GM23248 (cell line): ENCODE data around the gene B4GALT5. TPM values are rescaled to one million over a fixed set of nuclear protein-coding genes. Genes with fewer than 3 reads are reported as not detected.
A peak's percentile ranks its signal among the peaks of the same experiment; 100 is the strongest.

Experiments used
- DNase-seq: peaks from one replicate; pipeline ENCODE4 v3.0.0-alpha.2; 2015
- H2AFZ ChIP-seq: fragments of 200-600 bp; sonication (generic); 2 replicates; pipeline ENCODE4 v1.6.1; 2016; ENCODE audit warnings: antibody characterized with exemption
- H3F3A ChIP-seq: fragments of 200-600 bp; sonication (generic); 2 replicates; pipeline ENCODE4 v1.6.1; 2016; ENCODE audit warnings: mild to moderate bottlenecking, antibody characterized with exemption, mixed run types; ENCODE audit not compliant: insufficient read depth
- H3K27ac ChIP-seq: fragments of 200-600 bp; sonication (generic); 2 replicates; pipeline ENCODE4 v1.5.1; 2016; ENCODE audit warnings: mild to moderate bottlenecking
- H3K27me3 ChIP-seq: fragments of 200-600 bp; sonication (generic); replicated peaks from 2 replicates; pipeline ENCODE4 v1.6.1; 2016; ENCODE audit warnings: mild to moderate bottlenecking; ENCODE audit not compliant: insufficient read depth
- H3K36me3 ChIP-seq: fragments of 200-600 bp; sonication (generic); 2 replicates; pipeline ENCODE4 v1.6.1; 2016; ENCODE audit warnings: low read depth, mild to moderate bottlenecking
- H3K4me1 ChIP-seq: fragments of 200-600 bp; sonication (generic); 2 replicates; pipeline ENCODE4 v1.6.1; 2016; ENCODE audit warnings: mild to moderate bottlenecking; ENCODE audit not compliant: insufficient read depth
- H3K4me2 ChIP-seq: fragments of 200-600 bp; sonication (generic); one replicate; pipeline ENCODE4 v1.6.1; 2016; ENCODE audit warnings: mild to moderate bottlenecking; ENCODE audit not compliant: unreplicated experiment
- H3K4me3 ChIP-seq: fragments of 200-600 bp; sonication (generic); 2 replicates; pipeline ENCODE4 v1.5.1; 2016; ENCODE audit warnings: mild to moderate bottlenecking
- H3K79me2 ChIP-seq: fragments of 200-600 bp; sonication (generic); 2 replicates; pipeline ENCODE4 v1.6.1; 2016; ENCODE audit warnings: mild to moderate bottlenecking; ENCODE audit not compliant: insufficient read depth
- H3K9ac ChIP-seq: fragments of 200-600 bp; sonication (generic); 2 replicates; pipeline ENCODE4 v1.6.1; 2016; ENCODE audit warnings: mild to moderate bottlenecking
- H3K9me2 ChIP-seq: fragments of 200-600 bp; sonication (generic); 2 replicates; pipeline ENCODE4 v1.6.1; 2016; ENCODE audit warnings: mixed run types, mild to moderate bottlenecking, moderate library complexity; ENCODE audit not compliant: insufficient read depth
- H3K9me3 ChIP-seq: fragments of 200-600 bp; sonication (generic); one replicate; pipeline ENCODE4 v1.6.1; 2017; ENCODE audit warnings: low read depth
- H4K20me1 ChIP-seq: fragments of 200-600 bp; sonication (generic); 2 replicates; pipeline ENCODE4 v1.6.0; 2016; ENCODE audit not compliant: insufficient read depth
- EZH2 ChIP-seq: fragments of 200-600 bp; sonication (generic); IDR thresholded peaks from 2 replicates; pipeline ENCODE4 v1.6.1; 2018; ENCODE audit warnings: antibody characterized with exemption, mild to moderate bottlenecking; ENCODE audit not compliant: insufficient read depth, poor library complexity, severe bottlenecking
- EZH2phosphoT487 ChIP-seq: fragments of 200-600 bp; sonication (generic); IDR thresholded peaks from 2 replicates; pipeline ENCODE4 v1.6.1; 2018; ENCODE audit warnings: antibody characterized with exemption, moderate library complexity, mild to moderate bottlenecking, low read depth; ENCODE audit not compliant: insufficient read depth
- WGBS, 2 experiments: methylation state at CpG; one replicate each; pipeline ENCODE4 v1.1.6; 2015 to 2017; ENCODE audit warnings: low lambda C conversion rate in 2 of 2, low coverage in 1 of 2; ENCODE audit errors: missing lambda C conversion rate in 2 of 2; 5-methylcytosine and 5-hydroxymethylcytosine counted together
- in situ Hi-C: fragments of 300-500 bp; cut with MboI; formaldehyde crosslinking; loops from 2 replicates; pipeline ENCODE4 v1.15.0; 2020
- polyA plus RNA-seq: library from polyadenylated mRNA; unstranded; fragments of >200 nt; fragmentation: Nextera tagmentation; extraction: Ambion mirVana; gene quantifications from 2 replicates; pipeline ENCODE4 v1.2.1, GENCODE V29; 2016
- small RNA-seq: library from RNA; depleted of rRNA; stranded (forward); fragments of <200 nt; gene quantifications from one replicate; pipeline ENCODE3, GENCODE V24; 2014; ENCODE audit warnings: low read depth, low replicate concordance
- total RNA-seq: library from RNA; depleted of rRNA; stranded (reverse); fragments of >200 nt; shearing (Covaris generic); gene quantifications from 2 replicates; pipeline ENCODE4 v1.2.3, GENCODE V29; 2014; rRNA removed

The B4GALT5 gene
- total and polyA plus RNA-seq, 2 experiments from 2014 or later = 4.2 to 16.9 TPM

DNA sequence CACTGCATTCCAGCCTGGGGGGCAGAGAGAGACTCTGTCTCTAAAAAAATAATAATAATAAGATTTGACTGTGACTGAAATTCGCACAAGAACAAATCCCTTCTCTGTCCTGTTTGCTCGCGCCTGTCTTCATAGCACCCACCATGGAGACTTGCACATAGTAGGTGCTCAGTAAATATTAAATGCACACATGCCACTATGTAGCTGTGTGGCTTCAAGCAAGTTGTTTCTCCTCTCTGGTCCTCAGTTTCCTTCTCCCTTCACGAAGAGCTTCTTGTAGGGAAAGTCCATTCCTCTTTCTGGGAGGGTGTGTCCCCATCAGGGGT lies 130.4 kb downstream of the B4GALT5 start:
- Histone ChIP-seq H3K36me3 (no peaks in the 10 kb centered on the region), H3K27ac (peak overlapping the region; percentile 76), H3K9me3 (no peaks in the 10 kb centered on the region), H2AFZ (no peak overlapping the region), H3K4me3 (no peak overlapping the region), H3K4me1 (peaks cover 62% of the 10 kb centered on the region), H3K27me3 (no peaks in the 10 kb centered on the region), H3F3A (peaks cover 58% of the 10 kb centered on the region), H4K20me1 (no peaks in the 10 kb centered on the region), H3K9ac (no peak overlapping the region), H3K79me2 (no peaks in the 10 kb centered on the region), H3K4me2 (no peak overlapping the region), H3K9me2 (no peaks in the 10 kb centered on the region)
- in situ Hi-C loops = no loop called here
- TF ChIP-seq EZH2phosphoT487 = no peak
- no peak for TF ChIP-seq EZH2
- 76 to 77% methylated on average over 4 of the region's 4 CpGs for WGBS, 2 experiments
- DNase-seq = no peak

Small RNA genes lying within 50 kb of the gene (small RNA-seq; reads per million reads assigned to genes)
- gene RN7SL197P (not detected), gene SNRPFP1 (not detected)

Other genes with a start within 250 kb of the B4GALT5 start
- 0.11 TPM in 1 of 2 replicates, not detected in the other for gene KCNB1, start 231.2 kb downstream of the B4GALT5 start, total RNA-seq
- gene KCNB1, start 231.2 kb downstream of the B4GALT5 start, polyA plus RNA-seq = 0.13 TPM in 1 of 2 replicates, not detected in the other
- 178 and 192 TPM in 2 replicates for gene PTGIS, start 145.7 kb downstream of the B4GALT5 start, total RNA-seq
- 109 and 114 TPM in 2 replicates for gene PTGIS, start 145.7 kb downstream of the B4GALT5 start, polyA plus RNA-seq
- 5.0 and 6.3 TPM in 2 replicates for gene SLC9A8, start 99.0 kb upstream of the B4GALT5 start, total RNA-seq
- gene SLC9A8, start 99.0 kb upstream of the B4GALT5 start, polyA plus RNA-seq = 3.2 and 4.2 TPM in 2 replicates
- 3.1 and 4.8 TPM in 2 replicates for gene SPATA2, start 201.7 kb upstream of the B4GALT5 start, total RNA-seq
- 4.2 and 4.6 TPM in 2 replicates for gene SPATA2, start 201.7 kb upstream of the B4GALT5 start, polyA plus RNA-seq
- gene RNF114, start 222.5 kb upstream of the B4GALT5 start, total RNA-seq = 69.6 and 96.0 TPM in 2 replicates
- gene RNF114, start 222.5 kb upstream of the B4GALT5 start, polyA plus RNA-seq = 70.4 and 72.7 TPM in 2 replicates